ENCODE results near the gene KRTAP4-5.

DNA sequence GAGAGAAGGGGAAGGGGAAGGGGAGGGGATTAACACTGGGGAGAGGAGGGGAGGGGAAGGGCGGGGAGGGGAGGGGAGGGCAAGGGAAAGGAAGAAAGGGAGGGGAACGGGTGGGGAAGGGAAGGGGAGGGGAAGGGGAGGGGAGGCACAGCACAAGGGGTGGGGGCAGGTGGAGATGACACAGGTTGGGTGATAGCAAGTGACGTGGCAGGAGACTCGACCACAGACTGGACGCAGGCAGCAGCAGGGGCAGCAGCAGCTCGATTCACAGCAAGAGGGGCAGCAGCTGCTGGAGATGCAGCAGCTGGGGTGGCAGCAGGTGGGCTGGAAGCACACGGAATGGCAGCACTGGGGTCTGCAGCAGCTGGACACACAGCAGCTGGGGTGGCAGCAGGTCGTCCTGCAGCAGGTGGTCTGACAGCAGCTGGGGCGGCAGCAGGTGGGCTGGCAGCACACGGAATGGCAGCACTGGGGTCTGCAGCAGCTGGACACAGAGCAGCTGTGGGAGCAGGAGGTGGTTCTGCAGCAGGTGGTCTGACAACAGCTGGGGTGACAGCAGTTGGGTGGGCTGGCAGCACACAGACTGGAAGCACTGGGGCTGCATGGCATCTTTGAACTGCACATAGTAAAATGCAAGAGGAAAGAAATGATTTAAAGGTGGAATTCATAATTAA, 47.9 kb downstream of the KRTAP4-5 start, which contains the start of gene KRTAP4-16:
- TF ChIP-seq, protein P1, sequence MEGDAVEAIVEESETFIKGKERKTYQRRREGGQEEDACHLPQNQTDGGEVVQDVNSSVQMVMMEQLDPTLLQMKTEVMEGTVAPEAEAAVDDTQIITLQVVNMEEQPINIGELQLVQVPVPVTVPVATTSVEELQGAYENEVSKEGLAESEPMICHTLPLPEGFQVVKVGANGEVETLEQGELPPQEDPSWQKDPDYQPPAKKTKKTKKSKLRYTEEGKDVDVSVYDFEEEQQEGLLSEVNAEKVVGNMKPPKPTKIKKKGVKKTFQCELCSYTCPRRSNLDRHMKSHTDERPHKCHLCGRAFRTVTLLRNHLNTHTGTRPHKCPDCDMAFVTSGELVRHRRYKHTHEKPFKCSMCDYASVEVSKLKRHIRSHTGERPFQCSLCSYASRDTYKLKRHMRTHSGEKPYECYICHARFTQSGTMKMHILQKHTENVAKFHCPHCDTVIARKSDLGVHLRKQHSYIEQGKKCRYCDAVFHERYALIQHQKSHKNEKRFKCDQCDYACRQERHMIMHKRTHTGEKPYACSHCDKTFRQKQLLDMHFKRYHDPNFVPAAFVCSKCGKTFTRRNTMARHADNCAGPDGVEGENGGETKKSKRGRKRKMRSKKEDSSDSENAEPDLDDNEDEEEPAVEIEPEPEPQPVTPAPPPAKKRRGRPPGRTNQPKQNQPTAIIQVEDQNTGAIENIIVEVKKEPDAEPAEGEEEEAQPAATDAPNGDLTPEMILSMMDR (IDR thresholded peaks at IDR 0.05), result no peak
- no peak for TF ChIP-seq POLR2A (IDR thresholded peaks at IDR 0.05)
